Measurements from ENCODE around the gene CFAP57.

The CFAP57 gene

GRCh38 chr1:43298055-43298454, 125.9 kb downstream of the CFAP57 start:
- DNase-seq (ENCODE audit: low read depth in 2 of 2) = no peak

- DNase-seq (ENCODE audit: low read depth in 2 of 2) = no peak
These were observed 127.0 kb downstream of the CFAP57 start for GRCh38 chr1:43299101-43299500.

DNA sequence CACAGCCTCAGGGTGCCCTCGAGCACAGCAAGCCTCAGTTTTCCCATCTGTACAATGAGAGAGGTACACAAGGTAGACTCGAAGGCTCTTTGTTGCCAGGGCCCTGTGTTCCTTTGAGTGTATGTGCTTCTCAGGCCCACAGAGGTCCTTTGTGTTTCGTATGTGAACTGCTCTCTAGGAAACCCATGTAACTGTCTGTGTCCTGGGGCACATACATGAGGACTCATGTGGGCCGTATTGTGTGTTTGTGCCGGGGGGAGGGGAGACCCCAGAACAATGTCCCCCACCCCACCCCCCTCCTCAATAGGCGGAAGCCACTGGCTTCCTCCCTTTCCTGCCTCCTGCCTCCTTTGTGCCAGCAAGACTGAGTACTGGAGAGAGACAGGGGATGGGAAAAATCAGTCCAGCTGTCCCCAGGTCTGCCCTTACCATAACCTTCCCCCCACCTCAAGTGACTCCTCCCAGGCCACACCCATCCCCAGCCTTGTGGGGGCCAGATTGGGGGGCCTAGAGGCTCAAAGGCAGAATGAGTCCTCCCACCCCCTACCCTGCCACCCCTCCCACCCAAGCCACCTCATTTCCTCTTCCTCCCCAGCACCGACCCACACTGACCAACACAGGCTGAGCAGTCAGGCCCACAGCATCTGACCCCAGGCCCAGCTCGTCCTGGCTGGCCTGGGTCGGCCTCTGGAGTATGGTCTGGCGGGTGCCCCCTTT, 128.4 kb downstream of the CFAP57 start, which contains the start of gene TIE1:
TIE1 (plus strand) TSS at position 605 of the 717 bp plus-strand sequence; CDS start at position 695, 90 bp downstream.
- no peak for DNase-seq (ENCODE audit: low read depth in 2 of 2)

DNA sequence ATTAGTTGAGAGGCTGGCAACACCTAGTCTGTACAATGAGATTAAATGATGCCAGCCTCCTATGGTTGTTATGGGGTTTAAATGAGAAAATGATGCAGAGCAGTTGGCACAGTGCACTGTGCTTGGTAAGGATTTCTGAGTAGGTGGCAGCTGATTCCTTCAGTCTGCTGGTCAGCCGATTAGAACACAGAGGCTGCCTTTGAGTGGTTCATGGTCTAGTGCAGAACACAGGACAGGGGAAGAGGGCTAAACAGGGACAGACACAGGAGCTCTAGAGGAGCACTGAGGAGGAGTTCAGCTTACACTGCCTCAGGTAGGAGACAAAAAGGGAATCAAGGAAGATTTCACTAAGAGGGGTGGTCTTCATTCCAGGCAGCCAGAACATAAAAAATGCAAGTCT, 130.1 kb downstream of the CFAP57 start:
- DNase-seq (ENCODE audit: low read depth in 2 of 2) = no peak

GRCh38 chr1:43302721-43303470, 130.8 kb downstream of the CFAP57 start:
- no peak for DNase-seq (ENCODE audit: low read depth in 2 of 2)

- no peak for DNase-seq (ENCODE audit: low read depth in 2 of 2)
These were observed 131.6 kb downstream of the CFAP57 start for GRCh38 chr1:43303471-43304313.
